Left forelimb (tissue), 1 donor: ENCODE measurements around the gene DNAH1.

Experiments used
- DNase-seq: peaks from one replicate; pipeline ENCODE4 v3.0.0-alpha.2; 2018; ENCODE audit warnings: low spot score

DNAH1 gene

DNA sequence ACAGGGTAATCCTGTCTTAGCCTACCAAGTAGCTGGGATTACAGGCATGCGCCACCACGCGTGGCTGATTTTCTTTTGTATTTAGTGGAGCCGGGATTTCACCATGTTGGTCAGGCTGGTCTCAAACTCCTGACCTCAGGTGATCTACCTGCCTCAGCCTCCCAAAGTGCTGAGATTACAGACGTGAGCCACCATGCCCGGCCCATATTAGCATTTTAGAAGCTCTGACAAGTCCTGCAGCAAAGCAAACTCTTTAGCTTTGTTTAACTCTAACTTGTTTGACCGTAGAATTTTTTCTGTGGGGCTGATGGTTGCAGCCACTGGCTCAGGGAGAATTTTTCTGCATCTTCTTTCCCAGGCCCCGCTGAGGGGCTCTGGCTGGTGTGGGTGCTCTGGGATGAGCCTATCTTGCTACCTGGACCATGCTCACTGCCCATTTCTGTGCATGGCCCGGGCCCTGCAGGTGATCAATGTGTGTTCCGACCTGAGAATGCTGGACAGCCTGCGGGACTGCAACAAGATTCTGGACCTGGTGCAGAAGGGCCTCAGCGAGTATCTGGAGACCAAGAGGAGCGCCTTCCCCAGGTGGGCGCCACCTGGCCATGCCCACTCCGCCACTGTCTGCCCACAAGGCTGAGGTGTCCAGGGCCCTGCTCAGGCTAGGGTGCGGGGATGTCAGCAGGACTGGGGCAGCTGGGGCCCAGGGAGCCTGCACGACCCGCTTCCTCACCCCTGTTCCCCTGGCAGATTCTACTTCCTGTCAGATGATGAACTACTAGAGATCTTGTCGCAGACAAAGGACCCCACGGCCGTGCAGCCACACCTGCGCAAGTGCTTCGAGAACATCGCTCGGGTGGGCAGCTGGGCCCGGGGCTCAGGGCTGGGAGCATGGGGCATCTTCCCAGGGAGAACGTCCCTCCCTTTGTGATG is 41.3 kb downstream of the DNAH1 start:
- DNase-seq: no peak

DNA sequence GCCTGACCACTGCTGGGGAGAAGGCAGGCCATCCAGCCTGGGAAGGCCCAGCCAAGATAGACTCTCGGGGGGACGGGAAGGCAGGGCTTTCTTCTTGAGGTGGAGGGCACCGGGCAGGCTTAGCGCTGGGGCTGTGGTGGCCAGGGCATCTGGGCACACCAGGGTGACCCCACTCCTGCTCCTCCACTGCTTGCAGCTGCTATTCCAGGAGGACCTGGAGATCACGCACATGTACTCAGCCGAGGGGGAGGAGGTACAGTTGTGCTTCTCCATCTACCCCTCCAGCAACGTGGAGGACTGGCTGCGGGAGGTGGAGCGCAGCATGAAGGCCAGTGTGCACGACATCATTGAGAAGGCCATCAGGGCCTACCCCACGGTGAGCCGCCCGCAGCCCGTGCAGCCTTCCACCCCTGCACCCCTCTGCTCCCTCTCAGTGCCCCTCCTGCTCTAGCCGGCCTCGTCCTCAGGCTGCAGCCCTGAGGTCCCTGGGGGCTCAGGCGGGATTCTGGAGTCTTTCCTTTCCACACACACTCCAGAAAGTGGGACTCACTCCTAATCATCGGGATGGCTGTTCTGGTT is 42.3 kb downstream of the DNAH1 start:
- no peak for DNase-seq

DNA sequence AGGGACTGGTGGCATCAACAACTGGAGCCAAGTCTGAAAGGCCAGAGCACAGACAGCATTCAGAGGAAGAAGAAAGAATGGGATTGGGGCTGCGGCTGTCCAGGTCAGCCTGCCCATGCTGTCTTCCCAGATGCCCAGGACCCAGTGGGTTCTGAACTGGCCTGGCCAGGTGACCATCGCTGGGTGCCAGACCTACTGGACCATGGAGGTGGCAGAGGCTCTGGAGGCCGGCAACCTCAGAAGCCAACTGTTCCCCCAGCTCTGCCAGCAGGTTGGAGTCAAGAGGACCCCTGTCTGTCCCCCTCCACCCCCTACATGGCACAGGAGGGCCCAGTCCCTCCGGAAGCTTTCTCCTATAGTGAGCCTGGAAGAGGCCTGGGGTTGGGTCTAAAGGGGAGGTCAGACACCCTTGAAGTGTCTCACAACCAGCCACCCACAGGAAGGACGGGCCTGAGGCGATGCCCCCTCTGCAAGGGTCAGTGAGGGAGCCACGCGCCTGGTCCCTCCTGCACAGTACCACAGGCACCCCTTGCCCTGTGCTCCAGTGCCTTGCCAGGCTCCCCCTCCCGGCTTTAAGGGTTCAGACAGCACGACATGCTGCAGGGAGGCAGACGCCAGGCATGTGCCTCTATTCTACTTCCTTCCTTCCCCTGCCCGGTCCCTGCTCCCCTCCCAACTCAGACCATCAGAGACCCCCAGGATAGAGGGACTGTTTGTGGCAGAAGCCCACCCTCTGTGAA is 43.2 kb downstream of the DNAH1 start:
- DNase-seq: no peak

DNA sequence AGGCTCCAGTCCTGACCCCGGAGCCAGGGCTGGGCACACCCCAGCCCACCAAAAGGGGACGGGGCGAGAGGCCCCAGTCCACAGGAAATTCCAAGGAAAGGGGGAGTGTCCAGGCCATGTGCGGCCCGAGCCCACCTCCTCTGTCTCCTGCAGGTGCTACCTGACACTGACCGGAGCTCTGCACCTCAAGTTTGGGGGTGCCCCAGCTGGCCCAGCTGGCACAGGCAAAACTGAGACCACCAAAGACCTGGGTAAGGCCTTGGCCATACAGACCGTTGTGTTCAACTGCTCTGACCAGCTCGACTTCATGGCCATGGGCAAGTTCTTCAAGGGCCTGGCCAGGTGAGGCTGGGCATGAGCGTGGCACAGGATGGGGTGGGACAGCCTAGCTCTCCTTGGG is 44.9 kb downstream of the DNAH1 start:
- no peak for DNase-seq

DNA sequence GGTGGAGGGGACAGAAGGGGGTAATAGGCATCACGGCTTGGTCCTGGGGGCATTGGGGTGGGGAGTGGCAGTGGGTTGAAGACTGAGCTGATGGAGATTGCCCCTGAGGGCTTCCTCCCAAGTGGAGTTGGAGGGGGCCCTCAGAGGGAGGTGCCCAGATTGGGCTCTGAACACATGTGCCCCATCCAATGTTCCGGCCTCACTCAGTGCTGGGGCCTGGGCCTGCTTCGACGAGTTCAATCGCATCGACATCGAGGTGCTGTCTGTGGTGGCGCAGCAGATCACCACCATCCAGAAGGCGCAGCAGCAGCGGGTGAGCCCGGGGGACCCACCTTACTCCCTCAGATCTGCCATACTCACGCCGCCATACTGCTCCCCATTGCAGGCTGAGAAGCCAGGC is 45.3 kb downstream of the DNAH1 start:
- DNase-seq: no peak

DNA sequence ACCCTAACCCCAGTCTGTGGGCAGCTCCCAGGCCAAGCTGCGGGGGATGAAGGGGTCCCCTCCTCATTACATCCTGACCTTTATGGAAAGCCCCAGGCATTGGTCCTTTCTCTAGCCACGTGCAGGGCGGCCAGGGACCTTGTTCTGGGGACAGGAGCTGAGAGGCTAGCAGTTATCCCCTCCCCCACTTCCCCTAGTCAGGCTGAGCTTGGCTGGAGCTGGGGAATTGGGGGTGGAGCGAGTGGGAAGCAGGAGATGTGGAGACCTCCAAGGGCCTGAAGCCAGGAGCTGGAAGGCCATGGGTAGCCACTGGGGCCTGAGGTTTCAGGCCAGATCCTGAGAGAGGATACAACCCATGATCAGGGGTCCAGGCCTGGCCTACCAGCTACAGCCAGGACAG is 45.8 kb downstream of the DNAH1 start:
- DNase-seq: no peak

DNA sequence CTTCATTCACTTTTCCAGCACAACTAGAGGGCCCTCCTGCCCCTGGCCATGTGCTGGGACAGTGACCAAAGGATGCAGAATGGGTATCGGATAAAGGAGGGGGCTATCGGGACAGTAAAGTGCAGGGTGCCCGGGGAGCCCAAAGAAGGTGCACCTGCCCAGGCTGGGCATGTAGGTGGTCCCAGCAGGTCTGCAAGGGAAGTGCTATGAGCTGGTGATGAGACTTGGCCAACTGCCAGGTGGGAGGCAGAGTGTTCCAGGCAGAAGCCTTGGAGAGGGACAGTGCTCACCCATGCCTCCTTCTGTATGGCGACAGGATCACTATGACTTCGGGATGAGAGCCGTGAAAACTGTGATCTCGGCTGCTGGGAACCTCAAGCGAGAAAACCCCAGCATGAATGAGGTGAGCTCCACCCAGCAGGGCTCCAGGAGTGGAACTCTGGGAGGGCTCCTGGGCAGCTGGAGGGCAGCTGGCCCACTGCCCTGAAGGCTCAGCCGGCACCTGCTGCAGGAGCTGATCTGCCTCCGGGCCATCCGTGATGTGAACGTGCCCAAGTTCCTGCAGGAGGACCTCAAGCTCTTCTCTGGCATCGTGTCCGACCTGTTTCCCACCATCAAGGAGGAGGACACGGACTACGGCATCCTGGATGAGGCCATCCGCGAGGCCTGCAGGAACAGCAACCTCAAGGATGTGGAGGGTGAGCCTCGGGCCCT is 48.4 kb downstream of the DNAH1 start:
- no peak for DNase-seq

DNA sequence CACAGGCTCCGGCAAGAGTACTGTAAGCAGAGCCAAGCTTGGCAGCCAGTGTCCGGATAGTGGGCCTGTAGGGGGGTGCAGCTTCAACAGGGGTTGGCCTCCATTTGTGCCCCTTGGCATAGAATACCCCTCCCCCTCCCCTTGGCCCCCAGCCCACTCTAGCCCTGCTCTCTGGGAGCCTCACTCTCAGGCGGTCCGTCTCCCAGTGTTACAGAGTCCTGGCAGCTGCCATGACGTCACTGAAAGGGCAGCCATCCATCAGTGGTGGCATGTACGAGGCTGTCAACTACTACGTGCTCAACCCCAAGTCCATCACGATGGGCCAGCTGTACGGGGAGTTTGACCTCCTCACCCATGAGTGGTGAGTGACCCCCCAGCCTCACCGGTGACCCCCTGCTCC is 50.4 kb downstream of the DNAH1 start:
- no peak for DNase-seq

DNA sequence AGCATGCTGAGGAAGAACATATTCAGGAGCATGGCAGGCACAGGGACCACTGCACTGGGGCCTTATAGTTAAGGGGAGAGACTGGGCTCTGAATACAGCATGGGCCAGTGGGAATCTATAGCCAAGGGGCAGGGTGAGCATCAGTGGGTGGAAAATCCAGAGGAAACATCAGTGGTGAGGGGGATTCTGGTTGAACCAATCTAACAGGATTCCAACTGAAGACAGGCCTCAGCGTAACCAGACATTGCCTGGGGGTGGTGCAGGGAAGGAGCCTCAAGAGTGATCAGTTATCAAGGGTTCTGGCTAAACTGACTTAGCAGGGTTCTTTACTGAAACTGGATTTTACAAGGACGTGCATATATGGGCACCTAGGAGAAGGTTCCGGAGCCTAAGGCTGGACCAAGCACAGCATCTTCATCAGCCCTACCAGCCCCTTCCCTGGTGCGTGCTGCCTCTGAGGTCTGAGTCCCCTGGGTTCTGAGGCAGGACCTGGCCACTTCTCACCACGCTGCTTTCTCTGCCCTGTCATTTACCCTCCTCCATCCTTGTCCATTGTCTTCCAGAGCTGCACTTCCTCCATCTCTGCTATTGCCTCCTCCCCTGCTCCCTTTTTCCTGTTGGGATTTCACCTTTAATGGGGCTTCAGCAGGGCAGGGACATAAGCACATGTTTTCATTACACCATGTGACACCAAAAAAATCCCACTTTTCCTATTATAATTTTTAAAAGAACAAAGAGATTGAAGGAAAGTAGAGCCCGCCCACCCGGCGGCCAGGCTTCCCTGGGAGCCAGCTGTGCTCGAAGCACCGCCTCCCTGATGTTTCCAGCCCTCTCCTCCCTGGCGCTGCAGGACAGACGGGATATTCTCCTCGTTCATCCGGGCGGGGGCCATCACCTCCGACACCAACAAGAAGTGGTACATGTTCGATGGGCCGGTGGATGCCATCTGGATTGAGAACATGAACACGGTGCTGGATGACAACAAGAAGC is 52.1 kb downstream of the DNAH1 start:
- no peak for DNase-seq

DNA sequence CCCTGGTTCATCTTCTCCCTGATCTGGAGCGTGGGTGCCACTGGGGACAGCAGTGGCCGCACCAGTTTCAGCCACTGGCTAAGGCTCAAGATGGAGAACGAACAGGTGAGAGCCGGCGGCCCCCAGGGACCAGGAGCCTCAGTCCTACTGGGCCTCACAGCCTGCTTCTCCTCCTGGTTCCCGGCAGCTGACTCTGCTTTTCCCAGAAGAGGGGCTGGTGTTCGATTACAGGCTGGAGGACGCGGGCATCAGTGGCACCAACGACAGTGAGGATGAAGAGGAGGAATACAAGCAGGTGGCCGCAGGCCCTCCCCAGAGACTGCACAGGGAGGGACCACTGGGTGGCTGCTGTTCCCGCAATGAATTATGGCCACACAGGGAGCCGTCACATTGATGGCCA is 54.4 kb downstream of the DNAH1 start:
- DNase-seq: no peak

DNA sequence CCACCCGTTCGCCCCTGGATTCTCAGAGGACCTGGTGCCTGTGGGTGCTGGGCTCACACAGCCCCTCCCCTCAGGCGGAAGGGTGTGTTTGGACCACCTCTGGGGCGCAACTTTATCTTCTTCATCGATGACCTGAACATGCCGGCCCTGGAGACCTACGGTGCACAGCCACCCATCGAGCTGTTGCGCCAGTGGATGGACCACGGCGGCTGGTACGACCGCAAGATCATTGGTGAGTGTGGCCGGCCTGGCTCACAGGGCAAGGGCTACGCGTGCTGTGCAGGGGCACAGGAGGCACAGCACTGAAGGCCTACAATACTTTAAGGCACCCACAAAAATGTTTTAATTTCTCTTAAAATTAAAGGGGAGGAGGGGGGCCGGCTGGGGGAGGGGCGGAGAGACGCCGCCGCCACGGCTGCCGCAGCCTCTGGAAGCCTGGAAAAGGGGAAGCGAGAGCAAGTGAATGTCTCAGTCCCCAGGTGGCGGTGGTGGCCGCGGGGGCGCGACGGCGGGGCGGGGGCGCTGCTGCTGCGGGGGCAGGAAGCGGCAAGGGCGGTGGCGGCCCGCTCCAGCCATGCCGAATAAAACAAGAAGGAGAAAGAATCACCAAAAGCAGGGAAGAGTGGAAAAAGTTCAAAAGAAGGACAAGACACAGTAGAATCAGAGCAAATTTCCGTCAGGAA is 56.8 kb downstream of the DNAH1 start:
- no peak for DNase-seq

DNA sequence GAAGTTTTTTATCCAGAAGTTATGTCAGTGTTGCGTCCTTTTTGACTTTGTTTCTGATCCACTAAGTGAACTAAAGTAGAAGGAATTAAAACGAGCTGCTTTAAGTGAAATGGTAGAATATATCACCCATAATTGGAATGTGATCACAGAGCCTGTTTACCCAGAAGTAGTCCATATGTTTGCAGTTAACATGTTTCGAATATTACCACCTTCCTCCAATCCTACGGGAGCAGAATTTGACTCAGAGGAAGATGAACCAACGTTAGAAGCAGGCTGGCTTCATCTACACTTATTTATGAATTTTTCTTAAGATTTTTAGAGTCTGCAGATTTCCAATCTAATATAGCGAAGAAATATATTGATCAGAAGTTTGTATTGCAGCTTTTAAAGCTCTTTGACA is 57.6 kb downstream of the DNAH1 start:
- no peak for DNase-seq

DNA sequence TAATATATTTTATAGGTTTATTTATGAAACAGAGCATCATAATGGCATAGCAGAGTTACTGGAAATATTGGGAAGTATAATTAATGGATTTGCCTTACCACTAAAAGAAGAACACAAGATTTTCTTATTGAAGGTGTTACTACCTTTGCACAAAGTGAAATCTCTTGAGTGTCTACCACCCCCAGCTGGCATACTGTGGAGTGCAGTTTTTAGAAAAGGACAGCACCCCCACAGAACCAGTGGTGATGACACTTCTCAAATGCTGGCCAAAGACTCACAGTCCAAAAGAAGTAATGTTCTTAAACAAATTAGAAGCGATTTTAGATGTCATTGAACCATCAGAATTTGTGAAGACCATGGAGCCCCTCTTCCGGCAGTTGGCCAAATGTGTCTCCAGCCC is 58.1 kb downstream of the DNAH1 start:
- no peak for DNase-seq

DNA sequence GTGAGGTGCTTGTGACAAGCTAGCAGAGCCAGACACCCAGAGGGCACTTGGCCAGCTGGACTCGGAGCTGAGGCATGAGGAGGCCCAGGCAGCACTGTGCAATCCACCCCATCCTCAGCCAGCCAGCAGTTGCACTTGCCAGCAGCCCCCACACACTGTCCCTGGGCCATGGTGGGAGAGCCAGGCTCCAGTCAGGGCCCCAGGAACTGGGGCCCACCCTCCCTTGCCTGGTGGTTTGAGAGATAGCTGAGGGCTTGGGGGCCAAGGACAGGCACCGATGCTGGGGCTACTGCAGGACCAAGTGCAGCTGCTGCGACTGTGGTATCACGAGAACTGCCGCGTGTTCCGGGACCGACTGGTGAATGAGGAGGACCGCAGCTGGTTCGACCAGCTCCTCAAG is 63.5 kb downstream of the DNAH1 start:
- DNase-seq: no peak

DNA sequence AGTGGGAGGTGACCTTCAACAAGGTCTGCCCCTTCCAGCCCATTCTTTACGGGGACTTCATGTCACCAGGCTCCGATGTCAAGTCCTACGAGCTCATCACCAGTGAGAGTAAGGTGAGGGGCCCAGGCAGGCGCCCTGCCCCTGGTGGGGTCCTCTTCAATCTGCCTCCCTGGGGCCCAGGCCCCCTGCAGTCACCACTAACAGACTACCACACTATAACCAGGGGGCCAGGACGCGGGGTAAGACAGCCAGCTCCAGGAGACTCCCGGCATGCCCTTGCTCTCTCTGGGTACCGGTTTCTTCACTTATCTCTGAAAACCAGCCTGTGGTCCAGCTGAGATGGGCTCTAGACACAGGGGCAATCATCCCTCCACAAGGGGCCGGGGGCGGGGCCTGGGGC is 63.9 kb downstream of the DNAH1 start:
- no peak for DNase-seq

DNA sequence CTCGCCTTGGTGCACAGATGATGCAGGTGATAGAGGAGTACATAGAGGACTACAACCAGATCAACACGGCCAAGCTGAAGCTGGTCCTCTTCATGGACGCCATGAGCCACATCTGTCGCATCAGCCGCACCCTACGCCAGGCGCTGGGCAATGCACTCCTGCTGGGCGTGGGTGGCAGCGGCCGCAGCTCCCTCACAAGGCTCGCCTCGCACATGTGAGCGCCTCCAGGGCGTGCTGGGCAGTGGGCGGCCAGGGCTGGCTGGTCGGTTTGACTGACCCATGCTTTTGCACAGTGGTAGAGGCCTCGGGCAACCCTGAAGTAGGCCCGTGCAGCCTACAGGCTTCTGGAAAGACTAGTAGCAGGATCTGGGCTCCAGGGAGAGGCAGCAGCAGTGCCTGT is 65.5 kb downstream of the DNAH1 start:
- no peak for DNase-seq

DNA sequence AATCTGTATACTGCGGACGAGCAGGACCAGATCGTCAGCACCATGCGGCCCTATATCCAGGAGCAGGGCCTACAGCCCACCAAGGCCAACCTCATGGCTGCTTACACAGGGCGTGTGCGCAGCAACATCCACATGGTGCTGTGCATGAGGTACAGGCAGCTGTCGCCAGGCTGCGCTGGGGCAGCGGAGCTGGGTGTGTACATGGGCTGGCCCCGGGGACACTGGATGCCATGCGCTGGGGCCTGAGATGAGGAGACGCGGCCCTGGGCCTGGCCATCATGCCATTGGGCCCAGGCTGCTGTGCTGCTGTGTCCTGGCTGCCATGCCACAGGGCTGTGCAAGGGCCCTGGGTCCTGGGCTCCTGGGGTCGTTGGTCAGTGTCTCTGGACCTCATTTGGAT is 67.3 kb downstream of the DNAH1 start:
- no peak for DNase-seq

DNA sequence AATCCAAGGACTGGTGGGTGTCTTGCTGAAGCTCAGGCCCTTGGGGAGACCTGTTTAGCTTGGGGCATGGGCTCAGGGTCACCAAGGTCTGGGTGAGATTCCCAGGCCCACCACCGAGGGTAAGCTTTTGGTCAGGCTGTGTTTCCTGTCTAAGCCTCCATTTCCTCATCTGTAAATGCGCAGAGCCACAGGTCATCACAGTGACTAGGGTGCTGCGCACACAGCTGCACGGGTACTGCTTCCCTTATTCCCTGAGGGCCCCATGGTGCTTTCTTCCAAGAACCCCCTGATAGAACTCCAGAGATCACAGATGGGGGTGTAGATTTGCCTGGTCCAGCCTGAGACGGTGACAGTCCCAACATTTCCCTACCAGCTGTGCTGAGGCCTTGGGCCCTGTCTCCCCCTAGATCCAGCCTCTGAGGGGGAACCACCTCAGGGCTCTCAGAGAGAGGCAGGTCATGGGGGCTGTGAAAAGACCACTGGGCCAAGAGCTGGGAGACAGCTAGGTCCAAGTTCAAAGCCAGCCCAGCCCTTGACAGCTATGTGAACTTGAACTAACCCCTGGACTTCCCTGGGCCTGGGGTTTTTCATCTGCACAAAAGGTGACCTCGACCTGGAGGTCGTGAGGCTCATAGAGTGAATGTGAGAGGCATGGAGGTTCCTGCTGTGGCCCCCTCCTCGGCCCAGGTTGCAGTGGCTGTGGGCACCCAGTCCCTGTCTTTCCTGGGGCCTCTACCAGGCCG is 68.1 kb downstream of the DNAH1 start:
- no peak for DNase-seq

DNA sequence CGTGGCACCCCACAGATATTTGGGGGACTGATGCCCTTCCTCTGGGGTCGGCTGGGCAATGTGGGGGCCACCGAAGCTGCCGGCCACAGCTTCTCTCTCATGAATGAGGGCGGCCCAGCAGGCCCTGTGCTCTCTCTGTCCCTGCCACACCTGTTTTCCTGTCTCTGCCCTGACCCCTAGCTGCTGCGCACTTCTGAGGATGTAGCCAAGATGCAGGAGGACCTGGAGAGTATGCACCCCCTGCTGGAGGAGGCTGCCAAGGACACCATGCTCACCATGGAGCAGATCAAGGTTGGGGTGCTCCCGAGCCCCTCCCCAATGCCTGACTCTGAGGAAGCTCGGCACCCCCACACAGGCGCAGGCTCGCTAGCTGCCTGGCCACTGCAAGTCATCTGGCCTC is 69.0 kb downstream of the DNAH1 start:
- no peak for DNase-seq

DNA sequence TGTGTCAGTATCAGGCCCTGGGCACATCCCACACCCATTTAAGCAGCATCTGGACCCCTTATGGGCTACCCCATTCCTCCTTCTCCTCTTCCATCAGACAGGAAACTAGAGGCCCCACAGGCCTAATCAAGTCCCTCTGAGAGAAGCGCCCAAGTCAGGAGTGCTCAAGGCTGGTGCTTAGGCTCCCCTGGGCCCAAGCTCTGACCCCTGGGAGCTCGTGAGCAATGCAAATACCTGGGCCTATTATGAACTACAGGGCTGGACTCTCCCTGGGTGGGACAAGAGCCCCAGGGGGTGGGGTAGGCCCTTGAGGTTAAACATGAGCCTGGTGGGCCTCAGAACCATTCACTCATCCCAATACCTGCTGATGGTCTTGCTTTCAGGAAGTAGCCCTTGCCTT is 71.4 kb downstream of the DNAH1 start:
- no peak for DNase-seq
